ENCODE data around the gene FAM89A. TPM values are rescaled to one million over a fixed set of nuclear protein-coding genes. Genes with fewer than 3 reads are reported as not detected.

FAM89A gene
- total and polyA plus RNA-seq, 2 of the 8 experiments (the other 6 are each of a cell fraction or from before 2014, with no cell fraction given) = 2.1 to 2.2 TPM

DNA sequence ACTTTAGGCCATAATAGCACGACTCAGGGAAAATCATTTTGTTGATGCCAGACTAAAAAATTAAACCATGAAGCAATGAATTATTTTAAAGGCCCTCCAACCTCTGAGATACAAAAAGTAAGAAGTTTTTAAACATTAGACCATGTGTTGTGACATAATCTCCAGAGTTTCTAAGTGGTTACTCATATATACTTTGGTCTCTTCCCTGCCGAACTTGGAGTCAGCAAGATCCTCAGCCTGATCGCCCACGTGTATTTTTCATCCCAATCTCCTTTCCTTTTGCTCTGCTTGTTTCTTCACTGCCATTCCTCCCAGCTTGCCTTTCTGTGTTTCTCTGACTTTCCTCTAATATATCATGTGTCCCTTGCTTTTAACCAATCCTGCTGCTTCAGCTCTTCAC lies 57.4 kb downstream of the FAM89A start:
- DNase-seq (ENCODE audit: low read depth in 1 of 2, low spot score in 2 of 2) (no peak), FAIRE-seq (no peak)
- peaks cover 5% of the 10 kb centered on the region for H3K23me2 ChIP-seq (ENCODE audit: low read depth, low read length)
- no peak overlapping the region for H3K9ac ChIP-seq (replicated peaks in 1 of 4; ENCODE audit: extremely low read depth in 1 of 4, low read depth in 3 of 4, low read length in 3 of 4)
- no peak overlapping the region for H2BK15ac ChIP-seq (ENCODE audit: low read length)
- no peak overlapping the region for H3K4me3 ChIP-seq (ENCODE audit: extremely low read depth in 1 of 4, insufficient read depth in 2 of 4, low read depth in 3 of 4, low read length in 4 of 4)
- H3K9me3 ChIP-seq (ENCODE audit: insufficient read depth in 2 of 2, low read depth in 1 of 2, low read length in 1 of 2) = no peaks in the 10 kb centered on the region
- H3K27me3 ChIP-seq (replicated peaks in 1 of 4; ENCODE audit: control insufficient read depth in 3 of 4, extremely low read depth in 1 of 4, insufficient read depth in 3 of 4, low read length in 3 of 4) = peaks cover 37 to 71% (median 58%) of the 10 kb centered on the region in 4 experiments
- TF ChIP-seq CHD1 (IDR thresholded peaks at IDR 0.05; ENCODE audit: low read depth, low read length) (no peak), RFX5 (IDR thresholded peaks at IDR 0.05; ENCODE audit: borderline replicate concordance, low read depth, low read length) (no peak)
- ChIA-PET CTCF (ENCODE audit: partially characterized antibody) (interaction anchor here (0.6 to 2.2 kb wide), 5 partner anchors 9 to 228 kb away, joined by 3 to 6 read pairs (median 3); no protein-coding TSS in a partner anchor), POLR2A (ENCODE audit: partially characterized antibody) (no interaction called here)
- H4K91ac ChIP-seq (replicated peaks; ENCODE audit: insufficient read length, low read length) = no peak overlapping the region
- H3K18ac ChIP-seq (ENCODE audit: extremely low read depth, low read length) = no peak overlapping the region
- H4K20me1 ChIP-seq (replicated peaks in 1 of 2; ENCODE audit: control insufficient read depth in 1 of 2, insufficient read depth in 2 of 2, low read length in 2 of 2) = peaks cover 16 to 40% of the 10 kb centered on the region in 2 experiments
- no peak overlapping the region for H2BK12ac ChIP-seq (ENCODE audit: low read depth, low read length)
- no peak overlapping the region for H3K4ac ChIP-seq (replicated peaks; ENCODE audit: insufficient read length, low read depth, low read length)
- WGBS, 2 experiments (ENCODE audit: extremely low coverage in 1 of 2, insufficient coverage in 1 of 2, insufficient read length in 1 of 2, insufficient replicate concordance in 2 of 2, low coverage in 1 of 2, low lambda C conversion rate in 2 of 2, missing lambda C conversion rate in 1 of 2) = 74% methylated on average over 4 of the region's 4 CpGs; no CpG with 5 or more reads in 1 of the 2 experiments
- no peak overlapping the region for H2BK5ac ChIP-seq (ENCODE audit: low read depth, low read length)
- H2BK20ac ChIP-seq (ENCODE audit: low read length) = no peak overlapping the region
- no peak overlapping the region for H2BK120ac ChIP-seq (replicated peaks; ENCODE audit: low read depth, low read length)
- H3K79me2 ChIP-seq (ENCODE audit: control insufficient read depth in 1 of 2, insufficient read depth in 2 of 2, low read length in 2 of 2) = no peaks in the 10 kb centered on the region
- H2AK5ac ChIP-seq (ENCODE audit: low read depth, low read length) = no peak overlapping the region
- no peak overlapping the region for H2AFZ ChIP-seq (ENCODE audit: low read length)
- H3K4me1 ChIP-seq (replicated peaks in 1 of 4; ENCODE audit: control insufficient read depth in 3 of 4, insufficient read depth in 4 of 4, low read length in 3 of 4) = peaks cover 0 to 6% (median 2%) of the 10 kb centered on the region in 4 experiments; a peak in 5 of 7 replicates
- H3K4me2 ChIP-seq (ENCODE audit: insufficient read depth in 1 of 2, low read depth in 2 of 2, low read length in 2 of 2) = no peak overlapping the region
- H3K14ac ChIP-seq (ENCODE audit: insufficient read length) = no peak overlapping the region
- H4K5ac ChIP-seq (ENCODE audit: insufficient read length, low read depth, low read length) = no peak overlapping the region
- H3K36me3 ChIP-seq (ENCODE audit: control insufficient read depth in 2 of 4, insufficient read depth in 4 of 4, low read length in 3 of 4) = no peaks in the 10 kb centered on the region; a peak in 2 of 8 replicates
- H3K56ac ChIP-seq (replicated peaks; ENCODE audit: insufficient read length, low read depth, low read length) = no peak overlapping the region
- no peak overlapping the region for H4K8ac ChIP-seq (ENCODE audit: extremely low read depth, insufficient read depth, low read length)
- H3K27ac ChIP-seq (ENCODE audit: low read depth, low read length) = no peak overlapping the region
- no peaks in the 10 kb centered on the region for H3K79me1 ChIP-seq (ENCODE audit: low read depth, low read length)
- H3K23ac ChIP-seq (ENCODE audit: insufficient read length) = no peak overlapping the region
